ENCODE measurements around the gene FZD4. TPM values are rescaled to one million over a fixed set of nuclear protein-coding genes. Genes with fewer than 3 reads are reported as not detected.
"Not testable (repeated sequence)": the region's sequence is repeated elsewhere in the genome, so short reads cannot be mapped to it uniquely, and the experiment has no call there.

The FZD4 gene
- total RNA-seq (2014; rRNA removed; shearing (Covaris generic)): 4.4 and 6.8 TPM in 2 replicates

- peak; percentile 87 for DNase-seq (ENCODE audit: low read depth)
Observed at GRCh38 chr11:86955361-86956120, at the start of gene FZD4. TSS of gene FZD4 (minus strand) at chr11:86955395. CDS start at chr11:86955085, 310 bp downstream.

- DNase-seq (ENCODE audit: low read depth): not testable (repeated sequence)
Observed at GRCh38 chr11:87004281-87004680, 49.1 kb upstream of the FZD4 start.

GRCh38 chr11:87002918-87003317 is 47.7 kb upstream of the FZD4 start:
- no peak for DNase-seq (ENCODE audit: low read depth)

- DNase-seq (ENCODE audit: low read depth): peak; percentile 60
Observed at GRCh38 chr11:86999859-87000753, 44.9 kb upstream of the FZD4 start.

- DNase-seq (ENCODE audit: low read depth): no peak
Observed at GRCh38 chr11:86999388-86999787, 44.2 kb upstream of the FZD4 start.

GRCh38 chr11:86996953-86997570 is 41.9 kb upstream of the FZD4 start:
- no peak for DNase-seq (ENCODE audit: low read depth)

GRCh38 chr11:86993031-86993430 is 37.8 kb upstream of the FZD4 start:
- no peak for DNase-seq (ENCODE audit: low read depth)

DNA sequence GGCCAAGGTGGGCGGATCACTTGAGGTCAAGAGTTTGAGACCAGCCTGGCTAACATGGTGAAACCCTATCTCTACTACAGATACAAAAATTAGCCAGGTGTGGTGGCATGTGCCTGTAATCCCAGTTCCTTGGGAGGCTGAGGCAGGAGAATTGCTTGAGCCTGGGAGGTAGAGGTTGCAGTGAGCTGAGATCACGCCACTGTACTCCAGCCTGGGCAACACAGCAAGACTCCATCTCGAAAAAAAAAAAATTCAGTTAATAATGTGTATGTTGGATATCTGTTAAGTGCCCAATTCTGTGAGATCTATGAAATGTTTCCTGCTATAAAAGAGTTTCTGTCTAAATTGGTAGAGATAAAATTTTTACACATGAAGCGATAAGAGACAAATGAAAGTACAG is 37.1 kb upstream of the FZD4 start:
- DNase-seq (ENCODE audit: low read depth): not testable (repeated sequence)

GRCh38 chr11:86991341-86991740 is 36.1 kb upstream of the FZD4 start:
- no peak for DNase-seq (ENCODE audit: low read depth)

DNA sequence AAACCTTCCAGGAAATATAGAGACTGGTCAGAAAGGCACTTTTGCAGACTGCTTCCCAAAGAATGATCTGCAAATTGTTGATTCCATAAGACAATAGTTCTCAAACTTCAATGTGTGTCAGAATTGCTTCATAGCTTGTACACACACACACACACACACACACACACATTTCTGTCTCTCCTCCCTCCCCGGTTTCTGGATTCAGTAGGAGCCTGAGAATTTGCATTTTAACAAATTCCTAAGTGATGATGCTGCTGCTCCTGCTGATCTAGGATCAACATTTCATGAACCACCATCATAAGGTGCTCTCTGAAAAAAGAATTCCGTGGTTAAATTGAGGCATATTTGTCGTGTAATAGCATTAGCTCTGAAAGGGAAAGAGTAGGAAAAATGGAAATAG is 35.3 kb upstream of the FZD4 start:
- DNase-seq (ENCODE audit: low read depth): peak; percentile 80

DNA sequence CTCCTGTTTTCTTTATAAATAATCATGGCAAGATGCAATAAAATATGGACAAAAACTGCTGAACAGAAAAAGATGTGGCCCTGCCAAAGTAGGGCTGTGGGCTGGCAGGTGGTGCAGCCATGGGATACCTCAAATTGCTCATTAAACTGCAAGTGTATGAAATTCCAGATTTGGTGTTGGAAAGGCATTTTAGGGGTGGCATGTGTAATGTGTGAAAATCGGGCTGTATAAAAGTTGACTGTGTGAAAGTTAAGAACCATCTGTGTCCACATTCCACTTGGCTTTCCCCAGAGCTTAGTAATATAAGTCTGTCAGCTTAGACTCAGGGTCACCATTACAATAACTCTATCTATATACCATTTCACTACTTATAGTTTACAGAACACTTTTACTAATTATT is 34.8 kb upstream of the FZD4 start:
- no peak for DNase-seq (ENCODE audit: low read depth)

GRCh38 chr11:86988351-86988881 is 33.2 kb upstream of the FZD4 start:
- no peak for DNase-seq (ENCODE audit: low read depth)

- no peak for DNase-seq (ENCODE audit: low read depth)
Observed at GRCh38 chr11:86987679-86988078, 32.5 kb upstream of the FZD4 start.

DNA sequence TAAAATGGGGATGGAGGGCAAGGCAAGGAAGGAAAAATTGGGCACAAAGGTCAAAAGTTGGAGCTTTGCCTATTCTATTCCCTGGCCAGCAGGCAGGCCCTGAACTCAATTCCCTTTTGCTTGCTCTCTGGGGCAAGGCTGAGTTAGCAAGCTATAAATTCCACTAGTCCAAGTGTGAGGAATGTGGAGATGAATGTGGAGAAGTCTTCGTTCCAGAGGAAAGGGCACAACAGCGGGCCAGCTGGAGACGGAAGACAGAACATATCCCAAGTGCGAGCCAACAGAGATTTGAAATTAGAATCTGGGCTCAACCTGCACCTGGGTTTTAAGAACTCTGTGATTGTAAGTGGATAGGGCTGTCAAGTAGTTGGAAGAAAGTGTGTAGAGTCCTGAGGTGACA is 29.5 kb upstream of the FZD4 start:
- DNase-seq (ENCODE audit: low read depth): no peak

- DNase-seq (ENCODE audit: low read depth): no peak
Observed at GRCh38 chr11:86983021-86983488, 27.9 kb upstream of the FZD4 start.

DNA sequence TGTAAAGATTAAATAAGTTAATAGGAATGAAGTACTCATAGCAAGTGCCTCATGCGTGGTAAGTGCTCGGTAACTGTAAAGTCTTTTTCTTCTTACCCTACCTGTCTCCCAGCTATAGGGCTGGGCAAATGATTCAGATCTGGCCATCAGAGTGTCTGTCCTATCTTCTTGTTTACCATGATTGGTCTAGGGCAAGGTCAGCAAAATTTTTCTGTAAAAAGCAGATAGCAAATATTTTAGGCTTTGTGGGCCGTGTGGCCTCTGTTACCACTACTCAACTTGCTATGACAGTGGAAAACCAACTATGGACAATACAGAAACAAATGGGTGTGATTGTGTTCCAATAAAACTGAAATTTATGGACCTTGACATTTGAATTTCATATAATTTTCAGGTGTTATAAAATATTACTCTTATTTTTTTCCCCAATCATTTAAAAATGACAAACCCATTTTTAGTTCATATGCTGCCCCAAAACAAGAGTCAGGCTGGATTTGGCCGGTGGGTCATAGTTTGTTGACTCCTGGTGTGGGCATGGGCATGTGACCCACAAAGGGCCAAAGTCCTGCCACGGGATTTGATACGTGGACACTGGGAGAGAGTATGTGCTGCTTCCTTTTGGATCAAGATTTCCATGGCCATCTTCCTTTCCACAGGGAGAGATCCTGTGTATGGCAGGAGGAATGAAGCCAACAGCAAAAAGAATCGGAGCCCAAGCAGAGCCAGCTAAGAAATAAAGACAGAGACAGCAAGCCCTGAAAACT is 26.8 kb upstream of the FZD4 start:
- no peak for DNase-seq (ENCODE audit: low read depth)

- DNase-seq (ENCODE audit: low read depth): no peak
Observed at GRCh38 chr11:86980086-86980796, 25.0 kb upstream of the FZD4 start.

GRCh38 chr11:86978756-86979608 is 23.8 kb upstream of the FZD4 start:
- DNase-seq (ENCODE audit: low read depth): peak; percentile 38

- DNase-seq (ENCODE audit: low read depth): no peak
Observed at GRCh38 chr11:86978247-86978646, 23.1 kb upstream of the FZD4 start.

Data from M059J (cell line).